Esophagus squamous epithelium (tissue), 4 donors: Measurements from ENCODE around the gene ZNF219.
A peak's percentile ranks its signal among the peaks of the same experiment; 100 is the strongest.

Source experiments
- POLR2A ChIP-seq, 4 donors: fragments of 450-650 bp; IDR thresholded peaks; one replicate each; pipeline ENCODE4 v1.6.1; 2017; ENCODE audit warnings: antibody characterized with exemption in 4 of 4, mild to moderate bottlenecking in 4 of 4, moderate library complexity in 3 of 4
- TF ChIP-seq, protein P1 (sequence below), 6 experiments: fragments of 450-650 bp in 4 of 6; fragments of 200-600 bp in 2 of 6; sonication (generic) in 2 of 6; IDR thresholded peaks; one replicate each; pipeline ENCODE4 v1.5.1; 2016 to 2019; ENCODE audit warnings: antibody characterized with exemption in 6 of 6, mild to moderate bottlenecking in 4 of 6, moderate library complexity in 4 of 6

DNA sequence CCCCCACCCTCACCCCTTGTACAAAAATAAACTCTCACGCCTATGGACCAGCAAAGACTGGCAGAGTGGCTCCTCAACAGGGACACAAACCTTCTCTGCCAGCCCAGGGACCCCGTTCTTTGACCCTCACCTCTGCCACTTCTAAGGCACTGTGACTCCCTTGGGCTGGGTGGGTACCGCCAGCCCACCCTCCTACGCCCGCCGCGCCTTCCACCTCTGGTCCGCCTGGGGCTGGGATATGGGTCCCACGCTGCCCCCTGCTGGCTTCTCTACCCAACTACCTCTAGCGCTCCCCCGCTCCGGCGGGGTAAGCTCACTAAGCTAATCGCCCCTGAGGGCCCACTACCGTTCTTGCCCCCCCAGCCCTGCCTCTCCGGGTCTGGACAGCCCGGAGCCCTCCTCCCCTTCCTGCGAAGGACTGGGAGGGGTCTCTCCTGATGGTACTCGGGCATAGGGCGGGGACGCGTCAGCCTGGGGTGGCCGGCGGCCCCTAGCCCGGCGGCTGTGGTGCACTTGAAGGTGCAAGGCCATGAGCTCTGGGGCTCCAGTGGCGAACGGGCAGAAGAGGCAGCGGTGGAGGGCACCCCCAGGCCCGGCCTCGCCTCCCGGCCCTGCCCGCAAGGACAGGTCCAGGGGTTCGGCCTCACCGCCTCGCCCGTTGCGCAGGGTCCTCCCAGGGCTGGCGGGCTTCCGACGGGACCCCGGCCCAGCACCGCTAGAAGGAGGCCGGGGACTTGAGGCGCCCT is 8.1 kb downstream of the ZNF219 start:
- TF ChIP-seq, protein P1, sequence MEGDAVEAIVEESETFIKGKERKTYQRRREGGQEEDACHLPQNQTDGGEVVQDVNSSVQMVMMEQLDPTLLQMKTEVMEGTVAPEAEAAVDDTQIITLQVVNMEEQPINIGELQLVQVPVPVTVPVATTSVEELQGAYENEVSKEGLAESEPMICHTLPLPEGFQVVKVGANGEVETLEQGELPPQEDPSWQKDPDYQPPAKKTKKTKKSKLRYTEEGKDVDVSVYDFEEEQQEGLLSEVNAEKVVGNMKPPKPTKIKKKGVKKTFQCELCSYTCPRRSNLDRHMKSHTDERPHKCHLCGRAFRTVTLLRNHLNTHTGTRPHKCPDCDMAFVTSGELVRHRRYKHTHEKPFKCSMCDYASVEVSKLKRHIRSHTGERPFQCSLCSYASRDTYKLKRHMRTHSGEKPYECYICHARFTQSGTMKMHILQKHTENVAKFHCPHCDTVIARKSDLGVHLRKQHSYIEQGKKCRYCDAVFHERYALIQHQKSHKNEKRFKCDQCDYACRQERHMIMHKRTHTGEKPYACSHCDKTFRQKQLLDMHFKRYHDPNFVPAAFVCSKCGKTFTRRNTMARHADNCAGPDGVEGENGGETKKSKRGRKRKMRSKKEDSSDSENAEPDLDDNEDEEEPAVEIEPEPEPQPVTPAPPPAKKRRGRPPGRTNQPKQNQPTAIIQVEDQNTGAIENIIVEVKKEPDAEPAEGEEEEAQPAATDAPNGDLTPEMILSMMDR (IDR thresholded peaks at IDR 0.05): peak in 5 of 6 experiments; percentile 12 to 52 (median 44)
- no peak for TF ChIP-seq POLR2A (IDR thresholded peaks at IDR 0.05)
